GM12892 (cell line): Measurements from ENCODE around the gene TSEN34.
"Not testable (repeated sequence)": the region's sequence is repeated elsewhere in the genome, so short reads cannot be mapped to it uniquely, and the experiment has no call there.

Experiments
- DNase-seq: peaks from one replicate; pipeline ENCODE4 v3.0.0; 2011; ENCODE audit not compliant: insufficient read length
- FAIRE-seq: peaks from 2 replicates; lab custom pipeline; 2011; peaks lifted over from hg19 to GRCh38; lab: Jason Lieb, UNC
- POLR2A ChIP-seq: IDR thresholded peaks from 2 replicates; pipeline ENCODE4 v1.6.1; 2011; ENCODE audit warnings: low read depth, low read length, control low read depth
- POLR2AphosphoS5 ChIP-seq: IDR thresholded peaks from 2 replicates; pipeline ENCODE4 v1.6.1; 2011; ENCODE audit warnings: low read depth, low read length, control low read depth
- TAF1 ChIP-seq: IDR thresholded peaks from 2 replicates; pipeline ENCODE4 v1.6.1; 2011; ENCODE audit warnings: low read depth, mild to moderate bottlenecking, control low read depth, low read length, borderline replicate concordance

Gene TSEN34

DNA sequence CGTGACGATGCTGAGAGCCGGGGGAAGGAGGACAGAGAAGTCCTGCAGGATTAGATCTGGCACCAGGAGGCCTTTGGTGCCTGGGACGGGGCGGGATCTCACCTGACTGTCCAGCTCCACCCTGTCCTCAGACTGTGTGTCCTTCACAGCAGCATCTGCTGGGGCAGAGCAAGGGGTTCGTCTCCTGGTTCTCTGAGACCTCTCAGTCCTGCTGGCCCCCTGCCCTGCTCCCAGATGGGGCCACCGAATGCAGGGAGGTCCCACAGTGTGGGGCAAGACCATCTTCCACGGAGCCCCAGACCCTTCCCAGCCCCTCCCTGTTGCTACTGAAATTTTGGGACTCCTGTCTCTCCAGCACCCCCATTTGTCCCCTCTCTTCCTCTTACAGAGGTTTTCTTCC is 27.2 kb downstream of the TSEN34 start:
- no peak for FAIRE-seq
- DNase-seq, result no peak
- TF ChIP-seq TAF1, result no peak
- no peak for TF ChIP-seq POLR2A
- no peak for TF ChIP-seq POLR2AphosphoS5

- TF ChIP-seq TAF1 (no peak), POLR2AphosphoS5 (no peak), POLR2A (no peak)
- FAIRE-seq, result no peak
- no peak for DNase-seq
These were observed 28.0 kb downstream of the TSEN34 start for GRCh38 chr19:54218960-54219661.

DNA sequence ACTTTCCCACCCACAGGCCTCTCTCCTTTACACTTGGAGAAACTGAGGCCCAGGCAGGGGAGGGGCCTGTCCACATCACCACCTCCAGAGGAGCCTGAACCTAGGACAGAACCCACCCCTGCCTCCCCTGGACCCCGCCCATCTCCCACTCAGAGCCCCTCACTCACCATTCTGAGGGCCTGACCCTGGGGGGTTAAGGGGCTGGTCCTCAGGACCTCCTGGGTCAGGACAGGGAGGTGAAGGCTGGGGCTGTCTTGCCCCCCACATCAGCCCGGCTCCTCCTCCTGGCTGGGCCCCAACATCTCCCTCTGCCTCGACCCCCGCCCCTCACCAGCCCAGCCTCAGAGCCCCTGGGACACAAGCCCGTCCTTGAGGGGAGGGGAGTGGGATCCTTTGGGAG is 28.6 kb downstream of the TSEN34 start:
- DNase-seq, FAIRE-seq: not testable (repeated sequence)

DNA sequence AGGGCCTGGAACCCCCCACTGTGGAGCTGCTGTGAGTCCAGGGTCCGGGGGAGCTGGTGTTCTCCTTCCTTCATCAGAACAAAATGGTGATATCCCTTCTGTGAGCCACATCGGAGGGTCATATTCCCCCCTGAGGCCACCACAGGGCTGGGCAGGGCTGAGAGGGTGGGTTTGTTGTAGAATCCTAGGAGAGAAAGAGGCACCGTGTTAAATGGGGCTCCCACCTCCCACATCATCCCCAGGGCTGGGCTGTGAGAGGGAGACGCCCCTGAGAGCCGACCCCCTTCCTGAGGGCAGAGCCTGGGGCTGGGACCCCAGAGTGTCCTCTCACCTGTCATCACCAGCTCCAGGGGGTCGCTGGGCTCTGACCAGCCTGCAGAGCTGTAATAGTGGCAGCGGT is 30.8 kb downstream of the TSEN34 start:
- not testable (repeated sequence) for DNase-seq, FAIRE-seq

GRCh38 chr19:54222474-54223276 is 31.6 kb downstream of the TSEN34 start, which contains the start of gene LILRB3:
Gene LILRB3 (minus strand): TSS chr19:54223007. CDS start chr19:54222976, 31 bp downstream.
- FAIRE-seq, result not testable (repeated sequence)

DNA sequence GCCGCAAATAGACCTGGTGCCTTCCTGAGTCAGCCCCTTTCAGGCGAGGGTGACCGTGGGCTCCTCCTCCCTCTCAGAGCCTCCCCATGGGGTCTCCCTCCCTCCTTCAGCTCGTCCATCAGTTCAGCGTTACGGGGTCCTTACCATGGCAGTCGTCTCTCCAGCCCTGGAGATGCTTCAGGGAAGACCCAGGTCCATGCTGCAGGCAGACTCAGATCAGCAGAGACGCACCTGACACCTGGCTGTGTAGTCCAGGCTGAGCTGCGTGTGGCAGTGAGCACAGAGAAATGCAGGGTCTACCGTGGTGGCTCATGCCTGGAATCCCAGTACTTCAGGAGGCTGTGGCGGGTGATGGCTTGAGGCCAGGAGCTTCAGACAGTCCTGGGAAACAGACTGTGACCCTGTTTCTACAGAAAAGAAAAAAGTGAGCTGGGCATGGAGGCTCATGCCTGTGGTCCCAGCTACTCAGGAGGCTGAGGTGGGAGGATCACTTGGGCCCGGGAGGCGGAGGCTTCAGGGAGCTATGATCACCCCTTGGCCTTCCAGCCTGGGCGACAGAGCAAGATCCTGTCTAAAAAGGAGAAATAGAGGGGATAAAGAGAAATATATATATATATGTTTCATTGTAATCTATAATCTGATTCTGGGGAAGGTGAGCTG is 32.3 kb downstream of the TSEN34 start:
- not testable (repeated sequence) for FAIRE-seq, DNase-seq

More at GRCh38 chr19:54222474-54223276, 31.6 kb downstream of the TSEN34 start, which contains the start of gene LILRB3:
- not testable (repeated sequence) for DNase-seq

DNA sequence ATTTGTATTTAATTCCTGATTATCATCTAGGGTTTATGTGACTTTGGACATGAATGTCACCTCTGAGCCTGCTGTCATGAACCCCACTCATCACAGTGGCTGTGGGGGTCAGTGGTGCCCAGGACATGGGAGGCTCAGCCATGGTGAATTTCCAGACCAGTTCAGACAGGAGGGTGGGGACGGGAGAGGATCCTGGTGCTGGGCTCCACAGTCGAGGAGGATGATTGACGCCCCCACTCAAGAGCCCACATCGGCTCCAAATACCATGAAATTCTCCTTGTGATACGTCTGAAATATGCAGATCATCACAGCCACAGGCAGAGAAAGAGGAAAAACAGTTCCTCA is 32.8 kb downstream of the TSEN34 start:
- not testable (repeated sequence) for DNase-seq, FAIRE-seq

DNA sequence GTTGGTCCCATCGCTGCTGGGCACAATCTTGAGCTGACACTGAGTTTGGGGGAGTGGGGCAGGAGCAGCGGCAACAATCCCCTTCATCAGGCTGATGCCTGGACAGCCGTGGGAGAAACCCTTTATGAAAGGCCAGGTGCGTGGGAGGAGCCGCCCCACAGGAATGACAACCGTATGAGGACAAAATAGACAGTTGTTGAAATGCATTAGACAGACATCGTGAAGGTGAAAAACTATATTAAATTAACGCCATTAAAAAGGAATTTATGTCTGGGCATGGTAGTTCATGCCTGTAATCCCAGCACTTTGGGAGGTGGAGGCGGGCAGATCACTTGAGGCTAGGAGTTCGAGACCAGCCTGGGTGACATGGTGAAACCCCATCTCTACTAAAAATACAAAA is 33.5 kb downstream of the TSEN34 start:
- not testable (repeated sequence) for FAIRE-seq, DNase-seq

DNA sequence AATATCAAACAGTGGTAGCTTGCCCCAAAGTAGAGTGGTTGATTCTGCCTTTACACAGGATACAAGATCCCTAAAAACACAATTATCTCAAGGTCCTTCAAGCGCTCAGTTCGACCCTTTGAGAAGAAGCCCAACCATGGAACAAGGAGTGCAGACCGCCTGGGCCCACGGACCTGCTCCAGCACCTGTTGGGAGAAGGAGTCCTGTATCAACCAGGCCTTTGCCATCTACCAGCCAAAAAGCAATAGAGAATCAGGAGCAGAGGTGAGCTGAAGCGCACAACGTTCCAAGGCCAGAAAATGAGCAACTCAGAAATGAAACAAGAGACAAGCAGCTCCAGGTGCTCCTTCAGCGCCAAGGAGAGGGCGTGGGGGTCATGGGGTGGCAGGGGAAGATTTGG is 38.0 kb downstream of the TSEN34 start:
- no peak for DNase-seq
- FAIRE-seq, result no peak
- TF ChIP-seq POLR2A (no peak), TAF1 (no peak), POLR2AphosphoS5 (no peak)

- TF ChIP-seq POLR2AphosphoS5 (no peak), TAF1 (no peak), POLR2A (no peak)
- no peak for DNase-seq
- no peak for FAIRE-seq
These were observed 38.9 kb downstream of the TSEN34 start for GRCh38 chr19:54230031-54230430.

- DNase-seq (peak; percentile 70), FAIRE-seq (peak; percentile 92)
- TF ChIP-seq POLR2AphosphoS5 (no peak), TAF1 (no peak), POLR2A (no peak)
These were observed 40.2 kb downstream of the TSEN34 start for GRCh38 chr19:54231077-54231931.

DNA sequence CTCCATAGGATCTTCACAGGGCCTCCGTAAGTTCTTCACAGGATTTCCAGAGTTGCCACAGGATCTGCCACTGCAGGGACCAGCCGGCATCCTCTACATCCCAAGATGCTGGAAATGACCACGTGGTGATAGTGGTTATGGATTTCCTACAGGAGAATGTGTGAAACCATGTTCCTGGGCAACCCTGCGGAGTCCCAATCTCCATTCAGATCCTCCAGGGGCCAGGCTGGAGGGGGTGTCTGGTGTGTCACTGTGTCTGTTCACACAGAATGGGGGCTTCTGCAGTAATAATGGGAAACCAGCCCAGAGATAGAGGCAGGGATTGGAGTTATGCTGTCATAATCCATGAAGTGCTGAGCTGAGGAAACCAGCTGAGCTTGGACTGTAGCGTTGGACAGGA is 42.8 kb downstream of the TSEN34 start:
- FAIRE-seq, result no peak
- TF ChIP-seq POLR2AphosphoS5 (no peak), POLR2A (no peak), TAF1 (no peak)
- DNase-seq, result no peak

- DNase-seq, result not testable (repeated sequence)
- peak; percentile 75 for FAIRE-seq
These were observed 48.6 kb downstream of the TSEN34 start for GRCh38 chr19:54239491-54240371.

DNA sequence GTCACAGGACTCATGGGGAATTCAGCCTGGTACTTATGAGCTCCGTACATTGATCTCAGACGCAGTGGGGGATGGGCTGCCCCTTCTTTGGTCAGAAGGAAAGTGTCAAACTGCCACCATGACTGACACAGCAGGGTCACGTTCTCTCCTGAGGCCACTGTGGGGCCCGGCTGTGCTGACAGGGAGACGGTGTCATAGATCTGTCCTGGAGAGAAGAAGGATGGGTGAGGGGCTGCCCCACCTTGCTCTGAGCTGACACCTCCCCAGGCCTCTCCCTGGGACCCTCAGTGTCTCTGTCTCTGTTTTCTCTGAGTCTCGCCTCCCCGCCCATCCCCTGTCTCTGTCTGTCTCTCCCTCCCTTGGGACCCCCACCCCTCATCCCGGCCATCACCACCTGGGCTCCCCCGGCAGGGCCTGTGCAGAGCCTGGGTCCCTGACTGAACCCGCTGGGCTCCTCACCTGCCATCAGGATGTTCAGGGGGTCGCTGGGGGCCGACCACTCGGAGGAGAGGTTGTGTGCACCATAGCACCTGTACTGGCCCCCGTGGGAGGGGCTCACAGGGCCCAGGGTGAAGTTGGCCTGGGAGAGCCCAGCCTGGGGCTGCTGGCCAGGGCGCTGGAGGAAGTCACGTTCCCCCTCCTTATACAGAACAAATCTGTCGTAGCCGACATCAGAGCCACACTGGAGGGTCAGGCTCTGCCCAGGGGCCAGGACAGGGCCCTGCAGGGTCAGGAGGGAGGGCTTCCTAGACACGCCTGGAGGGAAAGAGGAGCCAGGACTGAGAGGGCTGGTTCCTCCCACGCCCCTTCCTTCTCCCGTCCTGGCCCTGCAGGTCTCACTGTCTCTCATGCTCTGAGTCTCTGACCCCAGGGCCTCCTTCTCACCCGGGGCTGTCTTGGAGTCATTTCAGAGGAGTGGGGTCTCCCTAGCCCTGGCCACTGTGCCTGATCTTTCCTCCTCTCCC is 49.5 kb downstream of the TSEN34 start:
- FAIRE-seq, DNase-seq: not testable (repeated sequence)

GRCh38 chr19:54242234-54242633 is 51.1 kb downstream of the TSEN34 start:
- not testable (repeated sequence) for FAIRE-seq, DNase-seq
